ENCODE measurements around the gene TBL1X.

The TBL1X gene

GRCh38 chrX:9619133-9619532, 154.3 kb downstream of the TBL1X start:
- DNase-seq (ENCODE audit: low read depth in 1 of 2, low spot score in 1 of 2), result no peak

- DNase-seq (ENCODE audit: low read depth in 1 of 2, low spot score in 1 of 2), result no peak
Measured at GRCh38 chrX:9619581-9619980, 154.7 kb downstream of the TBL1X start.

- DNase-seq (ENCODE audit: low read depth in 1 of 2, low spot score in 1 of 2), result no peak
Measured at GRCh38 chrX:9622128-9622527, 157.3 kb downstream of the TBL1X start.

GRCh38 chrX:9626379-9626778, 161.5 kb downstream of the TBL1X start:
- DNase-seq (ENCODE audit: low read depth in 1 of 2, low spot score in 1 of 2), result no peak

- no peak for DNase-seq (ENCODE audit: low read depth in 1 of 2, low spot score in 1 of 2)
Measured at GRCh38 chrX:9627922-9628321, 163.1 kb downstream of the TBL1X start.

GRCh38 chrX:9628779-9629493, 164.1 kb downstream of the TBL1X start:
- DNase-seq (ENCODE audit: low read depth in 1 of 2, low spot score in 1 of 2), result no peak

- DNase-seq (ENCODE audit: low read depth in 1 of 2, low spot score in 1 of 2), result no peak
Measured at GRCh38 chrX:9634551-9634950, 169.7 kb downstream of the TBL1X start.

- no peak for DNase-seq (ENCODE audit: low read depth in 1 of 2, low spot score in 1 of 2)
Measured at GRCh38 chrX:9635368-9635767, 170.5 kb downstream of the TBL1X start.

GRCh38 chrX:9635803-9636202, 170.9 kb downstream of the TBL1X start:
- no peak for DNase-seq (ENCODE audit: low read depth in 1 of 2, low spot score in 1 of 2)

- DNase-seq (ENCODE audit: low read depth in 1 of 2, low spot score in 1 of 2), result no peak
Measured at GRCh38 chrX:9638871-9639270, 174.0 kb downstream of the TBL1X start.

- DNase-seq (ENCODE audit: low read depth in 1 of 2, low spot score in 1 of 2), result no peak
Measured at GRCh38 chrX:9642270-9642995, 177.6 kb downstream of the TBL1X start.

GRCh38 chrX:9643807-9644206, 178.9 kb downstream of the TBL1X start:
- DNase-seq (ENCODE audit: low read depth in 1 of 2, low spot score in 1 of 2), result no peak

- no peak for DNase-seq (ENCODE audit: low read depth in 1 of 2, low spot score in 1 of 2)
Measured at GRCh38 chrX:9644335-9644734, 179.5 kb downstream of the TBL1X start.

GRCh38 chrX:9646471-9647224, 181.8 kb downstream of the TBL1X start:
- DNase-seq (ENCODE audit: low read depth in 1 of 2, low spot score in 1 of 2), result no peak

- no peak for DNase-seq (ENCODE audit: low read depth in 1 of 2, low spot score in 1 of 2)
Measured at GRCh38 chrX:9647431-9647830, 182.6 kb downstream of the TBL1X start.

- no peak for DNase-seq (ENCODE audit: low read depth in 1 of 2, low spot score in 1 of 2)
Measured at GRCh38 chrX:9650091-9650490, 185.2 kb downstream of the TBL1X start.

GRCh38 chrX:9651737-9652136, 186.9 kb downstream of the TBL1X start:
- DNase-seq (ENCODE audit: low read depth in 1 of 2, low spot score in 1 of 2), result no peak

- no peak for DNase-seq (ENCODE audit: low read depth in 1 of 2, low spot score in 1 of 2)
Measured at GRCh38 chrX:9654929-9655328, 190.1 kb downstream of the TBL1X start.

- no peak for DNase-seq (ENCODE audit: low read depth in 1 of 2, low spot score in 1 of 2)
Measured at GRCh38 chrX:9656277-9656676, 191.4 kb downstream of the TBL1X start.

- no peak for DNase-seq (ENCODE audit: low read depth in 1 of 2, low spot score in 1 of 2)
Measured at GRCh38 chrX:9656871-9657270, 192.0 kb downstream of the TBL1X start.

GRCh38 chrX:9657590-9658256, 192.9 kb downstream of the TBL1X start:
- DNase-seq (ENCODE audit: low read depth in 1 of 2, low spot score in 1 of 2), result no peak

- DNase-seq (ENCODE audit: low read depth in 1 of 2, low spot score in 1 of 2), result no peak
Measured at GRCh38 chrX:9658409-9658808, 193.6 kb downstream of the TBL1X start.
